T-helper 22 cell (primary cell): ENCODE measurements around the gene NAV3.

Experiments used
- DNase-seq: peaks from one replicate; pipeline ENCODE4 v3.0.0-alpha.2; 2020; ENCODE audit warnings: low read depth

NAV3 gene

DNA sequence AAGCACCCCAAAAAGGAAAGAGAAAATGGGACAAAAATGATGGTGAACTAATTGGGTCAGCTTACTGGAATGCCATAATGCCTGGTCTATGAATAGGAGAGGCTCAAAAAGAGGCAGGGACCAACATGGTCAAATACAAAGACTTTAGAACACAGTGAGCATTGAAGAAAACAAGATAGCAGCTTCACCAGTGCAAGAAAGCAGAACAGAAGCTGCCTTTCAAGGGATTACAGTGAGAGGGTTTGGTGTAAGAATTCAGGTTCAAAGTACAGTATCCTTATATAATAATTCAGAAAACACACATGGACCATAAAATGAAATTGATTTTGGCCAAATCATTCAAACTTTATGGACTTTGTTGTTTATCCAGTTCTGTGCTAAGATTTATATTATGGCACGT lies 162.1 kb downstream of the NAV3 start:
- DNase-seq = no peak

DNA sequence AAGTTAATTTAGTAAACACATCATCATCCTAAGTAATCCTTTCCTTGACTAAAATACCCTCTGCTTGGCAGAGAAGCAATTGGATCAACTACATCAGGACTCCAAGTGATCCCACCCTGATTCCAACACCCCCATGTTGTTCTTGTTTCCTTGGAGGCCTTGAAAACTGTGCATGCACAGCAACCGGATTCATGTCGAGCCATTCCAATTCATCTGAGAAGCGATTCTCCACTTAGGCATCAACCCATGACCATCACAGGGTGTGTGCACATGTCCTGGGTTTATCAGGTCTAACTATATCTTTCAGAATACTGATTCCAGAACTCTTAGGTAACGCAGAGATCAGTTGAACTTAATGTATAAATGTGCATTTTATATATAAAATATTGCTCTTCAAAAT lies 163.0 kb downstream of the NAV3 start:
- DNase-seq = no peak

DNA sequence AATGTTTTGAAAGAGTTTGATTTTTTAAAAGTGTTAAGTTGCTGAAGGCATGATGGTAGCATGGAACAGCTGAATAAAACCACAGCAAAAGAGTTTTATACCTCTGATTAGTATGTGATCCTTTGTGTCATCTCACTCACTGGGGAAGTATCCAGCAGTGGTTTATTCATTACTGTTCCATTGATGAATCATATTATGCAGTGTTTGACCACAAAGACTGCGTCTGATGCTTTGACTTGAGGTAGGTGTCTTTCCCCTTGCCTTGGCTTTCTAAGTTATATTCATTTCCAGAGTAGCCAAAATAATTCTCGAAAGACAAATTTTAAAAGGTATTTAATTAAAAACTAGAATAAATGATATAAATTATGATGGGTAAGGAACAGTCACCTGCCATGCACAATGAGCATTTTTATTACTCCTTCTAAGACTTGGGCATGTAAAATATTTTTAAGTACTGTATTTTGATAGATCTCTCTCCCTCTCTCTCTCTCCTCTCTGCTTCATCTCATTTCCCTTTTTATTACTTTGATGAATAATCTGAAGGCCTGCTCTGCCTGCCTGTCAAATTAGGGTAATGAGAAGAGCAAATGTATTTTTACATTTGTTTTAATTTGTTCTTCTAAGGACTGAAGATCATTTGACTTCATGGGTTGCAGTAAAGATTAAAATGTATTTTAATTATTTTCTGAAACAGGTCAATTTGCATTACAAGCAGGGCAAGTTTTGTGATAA lies 164.9 kb downstream of the NAV3 start:
- DNase-seq = no peak

DNA sequence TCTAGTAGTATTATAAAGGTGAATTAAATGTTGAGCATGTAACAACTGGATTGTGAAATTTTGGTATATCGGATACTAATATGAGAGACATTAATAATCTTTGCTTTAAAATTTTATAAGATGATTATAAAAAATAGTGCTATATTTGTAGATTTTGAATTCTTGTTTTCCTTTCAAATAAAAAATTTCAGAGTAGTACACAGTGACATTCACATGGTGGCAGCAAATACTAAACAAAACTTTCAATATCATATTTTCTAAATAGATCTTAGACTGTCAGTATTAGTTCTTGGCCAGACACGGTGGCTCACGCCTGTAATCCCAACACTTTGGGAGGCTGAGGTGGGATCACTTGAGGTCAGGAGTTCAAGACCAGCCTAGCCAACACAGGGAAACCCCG lies 166.0 kb downstream of the NAV3 start:
- DNase-seq = no peak

DNA sequence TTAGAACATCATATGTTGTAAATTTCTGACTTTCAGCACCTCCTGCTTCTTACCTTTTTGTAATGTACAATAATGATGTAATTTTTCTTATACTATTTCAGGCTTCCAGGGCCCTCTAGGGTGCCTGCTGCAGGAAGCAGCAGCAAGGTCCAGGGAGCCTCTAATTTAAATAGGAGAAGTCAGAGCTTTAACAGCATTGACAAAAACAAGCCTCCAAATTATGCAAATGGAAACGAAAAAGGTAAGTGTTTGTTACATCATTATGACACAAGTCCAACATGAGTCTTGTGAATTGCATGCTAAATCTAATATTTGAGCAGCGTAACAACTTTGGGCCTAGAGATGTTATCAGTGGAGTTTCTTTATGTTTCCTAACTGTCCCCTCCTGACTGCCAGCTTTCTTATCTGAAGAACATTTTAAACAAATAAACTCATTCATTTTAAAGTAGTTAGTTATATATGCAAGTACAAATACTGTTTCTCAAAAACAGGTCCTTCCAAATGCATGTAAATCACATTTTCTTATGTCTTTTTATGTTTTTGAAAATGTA lies 167.6 kb downstream of the NAV3 start:
- no peak for DNase-seq

DNA sequence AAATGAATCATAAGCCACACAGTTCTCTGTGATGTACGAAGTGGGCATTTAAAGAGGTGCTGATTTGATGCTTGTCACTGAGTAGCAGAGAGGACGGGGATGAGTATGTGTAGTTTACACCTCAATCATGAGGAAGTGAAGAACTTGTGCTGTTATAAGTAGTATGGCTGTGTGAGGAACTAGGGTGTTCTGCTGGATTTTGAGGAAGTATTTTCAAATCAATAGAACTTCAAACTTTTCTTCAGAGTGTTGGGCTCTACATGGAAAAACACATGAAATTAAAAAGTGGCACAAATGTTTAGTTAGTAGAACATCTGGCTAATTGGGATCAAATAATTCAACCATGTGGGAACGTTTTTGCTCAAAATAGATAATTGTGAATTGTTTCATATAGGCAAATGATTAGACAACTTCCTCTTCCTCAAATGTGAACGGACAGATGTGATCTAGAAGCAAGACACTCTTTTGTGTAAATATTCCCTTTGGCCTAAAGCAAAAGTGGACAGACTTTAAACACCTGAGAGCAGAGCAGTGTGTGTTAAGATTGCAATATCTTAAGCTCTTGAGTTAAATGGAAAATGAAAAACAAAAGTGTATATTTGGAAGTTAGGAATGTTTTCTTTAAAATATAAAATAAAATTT lies 168.5 kb downstream of the NAV3 start:
- no peak for DNase-seq

DNA sequence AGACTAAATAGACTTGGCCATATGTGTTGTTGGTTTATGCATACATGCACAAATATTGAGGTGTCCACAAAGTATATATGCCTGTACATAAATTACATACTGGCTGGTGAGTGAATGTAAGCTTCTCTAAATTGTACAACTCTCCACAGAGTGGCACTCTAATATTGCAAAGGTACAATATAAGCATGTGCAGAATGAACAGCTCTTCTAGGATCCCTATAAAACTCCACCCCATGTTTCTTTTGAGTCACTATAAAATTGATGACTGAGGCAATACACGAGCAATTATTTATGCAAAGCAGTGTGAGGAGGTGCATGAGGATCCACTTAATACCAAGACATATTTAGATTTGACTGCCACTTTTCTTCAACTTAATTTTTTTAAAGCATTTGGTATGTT lies 172.2 kb downstream of the NAV3 start:
- DNase-seq = no peak

DNA sequence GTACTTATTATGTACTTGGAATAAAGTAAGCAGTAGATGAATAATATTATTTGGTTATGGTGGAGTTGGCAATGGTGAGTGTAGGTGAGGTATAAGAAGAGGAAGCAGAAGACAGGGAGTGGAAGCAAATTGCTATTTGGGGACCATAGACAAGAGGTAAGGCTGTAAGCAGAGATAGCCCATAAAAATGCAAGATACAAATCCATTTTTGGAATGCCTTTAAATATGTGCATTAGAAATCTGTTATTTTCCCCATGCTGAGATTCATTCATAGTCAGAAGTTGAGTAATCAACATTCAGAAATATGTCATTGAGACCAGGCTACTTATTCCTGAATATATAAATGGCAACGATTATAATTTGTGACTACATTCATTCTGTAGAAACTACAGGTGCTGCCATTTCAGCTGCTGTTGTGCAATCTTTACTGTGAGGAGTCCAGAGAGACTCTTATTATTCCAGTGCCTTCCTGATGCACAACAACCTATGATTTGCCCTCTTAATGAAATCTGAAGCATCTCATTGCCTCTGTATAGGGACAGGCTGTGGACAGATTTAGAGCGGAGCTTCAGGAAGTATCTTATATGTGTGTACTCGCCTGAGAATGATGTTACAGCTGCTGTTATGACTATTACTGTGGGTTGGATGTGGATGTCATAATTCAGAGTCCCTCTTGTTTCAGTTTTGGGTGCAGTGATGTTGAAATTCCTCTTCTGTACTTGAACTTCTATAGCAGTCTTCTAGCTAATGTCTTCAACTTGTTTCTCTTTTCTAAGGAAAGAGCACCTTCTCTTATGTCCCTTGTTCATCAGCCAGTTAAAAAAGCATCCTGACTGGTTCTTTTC lies 173.8 kb downstream of the NAV3 start:
- DNase-seq = no peak

DNA sequence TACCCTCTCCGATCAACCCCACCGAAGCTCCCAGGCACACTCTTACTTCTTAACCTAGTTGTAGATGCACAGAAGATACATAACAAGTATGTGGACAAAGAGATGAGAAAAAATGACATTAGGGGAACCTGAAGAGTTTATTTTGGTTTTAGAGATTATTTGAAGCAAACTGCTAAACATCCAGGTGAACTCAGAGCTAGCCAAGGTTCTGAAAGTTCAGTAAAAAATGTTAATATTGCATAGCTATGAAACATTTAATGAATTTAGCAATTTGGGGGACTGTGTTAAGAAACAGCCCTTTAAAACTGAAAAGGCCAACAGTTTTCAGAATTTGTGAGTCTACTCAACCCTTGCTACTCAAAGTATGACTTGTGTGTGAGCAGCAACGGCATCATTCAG lies 174.4 kb downstream of the NAV3 start:
- no peak for DNase-seq

DNA sequence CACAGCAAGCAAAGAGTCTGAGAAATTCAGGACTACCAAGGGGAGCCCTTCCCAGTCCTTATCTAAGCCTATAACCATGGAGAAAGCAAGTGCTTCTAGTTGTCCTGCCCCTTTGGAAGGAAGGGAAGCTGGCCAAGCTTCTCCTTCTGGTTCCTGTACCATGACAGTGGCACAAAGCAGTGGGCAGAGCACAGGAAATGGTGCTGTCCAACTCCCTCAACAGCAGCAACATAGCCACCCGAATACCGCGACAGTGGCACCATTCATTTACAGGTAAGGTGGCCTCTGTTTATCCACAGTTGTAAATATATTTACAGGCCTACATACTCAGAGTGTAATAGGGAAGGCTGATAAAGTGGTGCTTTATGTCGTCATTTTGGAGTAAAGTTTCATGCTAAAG lies 176.5 kb downstream of the NAV3 start:
- DNase-seq = no peak

DNA sequence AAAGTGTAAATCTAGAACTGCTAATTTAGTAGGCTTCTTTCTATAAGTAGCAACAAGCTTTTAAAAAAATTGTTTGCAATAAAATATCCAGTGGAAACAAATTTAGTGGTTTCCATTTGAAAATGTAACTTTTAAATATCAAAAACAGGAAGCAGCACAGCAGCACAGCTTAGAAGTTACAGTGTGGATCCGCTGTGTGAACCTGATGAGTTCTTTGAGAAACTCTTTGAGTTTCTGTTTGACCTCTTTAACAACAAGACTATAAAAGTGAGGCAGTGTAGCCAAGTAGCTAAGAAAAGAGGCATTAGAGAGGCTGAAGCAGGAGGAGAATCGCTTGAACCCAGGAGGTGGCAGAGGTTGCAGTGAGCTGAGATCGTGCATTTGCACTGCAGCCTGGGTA lies 178.3 kb downstream of the NAV3 start:
- no peak for DNase-seq

DNA sequence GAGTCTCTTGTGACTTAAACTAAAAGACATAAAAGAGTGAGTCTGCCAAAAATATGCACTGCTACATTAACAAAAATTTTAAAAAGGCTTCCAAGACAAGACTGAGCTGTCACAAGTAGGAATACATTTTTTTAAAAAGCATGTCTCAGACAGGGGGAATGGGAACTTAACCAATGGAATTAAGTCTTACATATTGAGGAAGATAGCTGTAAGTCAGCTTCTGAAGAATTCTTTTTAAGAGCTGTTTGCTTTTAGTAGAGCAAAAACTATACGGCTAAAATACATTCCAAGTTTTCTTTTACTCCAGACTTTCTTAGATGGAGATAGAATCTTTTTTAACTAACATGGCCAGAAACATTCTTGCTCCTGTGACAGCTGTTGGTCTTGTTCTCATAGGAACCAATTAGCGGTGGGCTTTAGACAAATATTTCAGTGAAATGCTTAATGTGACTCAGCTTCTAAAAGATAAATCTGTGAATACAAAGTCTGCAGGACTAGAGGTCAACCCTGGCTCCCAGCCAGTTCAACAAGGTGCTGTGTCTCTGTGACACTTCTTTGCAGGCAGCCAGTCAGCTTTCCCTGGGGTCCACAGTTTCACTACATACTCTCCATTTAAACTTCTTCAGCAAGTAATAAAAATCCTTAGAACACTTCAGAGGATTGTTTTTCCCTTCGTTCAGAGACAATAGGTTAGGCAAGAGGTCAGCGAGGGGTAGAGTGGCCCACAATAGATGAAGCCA lies 187.6 kb downstream of the NAV3 start:
- no peak for DNase-seq

DNA sequence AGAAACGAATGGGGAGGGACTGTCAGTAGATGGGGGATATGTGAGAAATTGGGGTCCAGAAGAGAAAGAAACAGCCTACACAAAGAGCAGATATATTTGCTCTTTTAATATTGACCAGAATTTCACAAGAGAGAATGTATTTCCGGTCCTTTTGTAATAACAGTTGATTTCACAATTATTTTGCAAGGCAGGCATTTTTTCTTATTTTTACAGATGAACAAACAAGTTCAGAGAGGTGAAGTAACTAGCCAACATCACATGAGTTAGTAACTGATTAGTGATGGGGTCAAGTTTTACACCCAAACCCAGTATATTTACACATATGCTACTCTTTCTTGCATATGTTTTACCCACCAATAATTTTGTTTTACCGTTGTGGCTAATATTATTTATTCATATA lies 188.2 kb downstream of the NAV3 start:
- DNase-seq = no peak

DNA sequence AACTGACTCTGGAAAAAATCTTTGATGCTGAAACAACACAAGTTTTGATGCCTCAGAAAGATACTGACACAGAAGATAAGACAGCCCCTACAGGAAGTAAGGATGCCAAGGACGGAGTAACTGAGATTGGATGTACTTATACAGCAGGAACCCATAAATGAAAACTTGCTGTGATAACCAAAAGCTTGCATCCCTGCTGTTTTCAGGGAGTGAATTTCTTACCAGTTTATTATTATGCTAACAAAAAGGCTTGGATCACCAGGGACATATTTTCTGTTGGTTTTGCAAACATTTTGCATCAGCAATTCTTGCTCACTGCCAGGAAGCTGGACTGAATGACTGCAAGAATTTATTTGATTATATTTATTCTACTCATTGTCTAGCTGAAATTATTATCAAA lies 197.7 kb downstream of the NAV3 start:
- DNase-seq = no peak

DNA sequence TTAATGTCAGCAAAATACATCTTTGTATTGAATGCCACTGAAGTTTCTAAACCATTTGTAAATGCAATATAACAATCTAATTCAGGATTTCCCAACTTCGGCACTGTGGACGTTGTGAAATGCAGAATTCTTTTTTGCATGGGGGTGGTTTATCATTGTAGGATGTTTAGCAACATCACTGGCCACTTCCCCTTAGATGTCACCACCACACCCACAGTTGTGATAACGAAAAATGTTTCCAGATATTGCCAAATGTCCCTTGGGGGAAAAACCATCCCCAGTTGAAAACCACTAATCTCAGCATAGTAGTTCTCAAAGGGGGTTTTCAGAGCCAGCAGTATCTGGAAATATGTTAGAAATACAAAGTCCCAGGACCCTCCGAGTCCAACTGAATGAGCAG lies 203.3 kb downstream of the NAV3 start:
- DNase-seq = no peak

DNA sequence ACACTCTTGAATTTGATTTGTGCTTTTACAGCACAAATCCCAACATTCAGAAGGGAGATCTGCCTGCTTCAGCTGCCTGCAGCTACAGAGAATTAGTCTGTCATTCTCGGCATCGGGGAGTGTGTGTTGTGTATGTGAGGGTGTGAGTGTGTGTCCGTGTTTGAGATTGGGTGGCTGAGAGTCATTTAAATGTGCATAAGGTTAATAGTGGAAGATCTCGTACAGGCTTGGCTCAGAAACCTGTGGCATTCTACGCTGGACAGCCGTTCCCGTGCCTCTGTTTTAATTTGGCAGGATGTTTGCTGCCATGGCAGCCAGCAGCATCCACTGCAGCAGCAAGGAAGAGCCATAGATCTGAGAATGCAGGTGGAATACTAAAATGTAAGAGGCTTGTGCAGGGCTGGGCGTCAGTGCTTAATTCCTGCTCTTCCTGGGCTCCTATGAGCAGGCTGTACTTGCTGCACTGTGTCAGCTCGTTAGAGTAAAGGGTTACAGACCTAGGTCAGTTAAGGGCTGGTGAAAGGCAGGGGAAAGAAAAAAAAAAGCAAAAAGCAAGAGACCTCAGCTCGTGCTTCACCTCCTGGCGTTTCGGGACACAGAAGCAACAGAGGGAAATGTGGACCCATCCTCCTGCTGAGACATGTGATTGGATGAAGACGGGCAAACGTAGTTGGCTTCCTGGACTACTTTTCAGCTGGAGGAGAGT lies 205.4 kb downstream of the NAV3 start:
- no peak for DNase-seq

DNA sequence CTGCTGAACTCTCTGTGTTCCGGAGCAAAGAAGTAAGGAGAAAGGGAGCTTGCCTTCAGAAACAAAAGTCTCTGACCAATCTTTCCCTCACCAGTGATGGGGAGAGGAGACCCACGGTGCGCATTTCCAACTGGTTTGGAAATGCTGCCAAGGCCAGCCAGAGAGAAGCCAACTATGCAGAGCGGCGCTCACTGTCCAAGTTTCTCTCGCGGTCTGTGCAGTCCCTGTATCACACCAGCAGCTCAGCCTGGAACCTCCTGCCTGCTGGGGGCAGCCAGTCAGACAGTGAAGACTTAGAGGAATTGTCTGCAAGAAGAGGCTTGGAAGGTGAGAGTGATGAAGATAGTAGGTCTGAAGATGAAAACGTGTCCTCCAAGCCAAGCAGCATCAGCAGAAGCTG lies 206.2 kb downstream of the NAV3 start:
- no peak for DNase-seq

DNA sequence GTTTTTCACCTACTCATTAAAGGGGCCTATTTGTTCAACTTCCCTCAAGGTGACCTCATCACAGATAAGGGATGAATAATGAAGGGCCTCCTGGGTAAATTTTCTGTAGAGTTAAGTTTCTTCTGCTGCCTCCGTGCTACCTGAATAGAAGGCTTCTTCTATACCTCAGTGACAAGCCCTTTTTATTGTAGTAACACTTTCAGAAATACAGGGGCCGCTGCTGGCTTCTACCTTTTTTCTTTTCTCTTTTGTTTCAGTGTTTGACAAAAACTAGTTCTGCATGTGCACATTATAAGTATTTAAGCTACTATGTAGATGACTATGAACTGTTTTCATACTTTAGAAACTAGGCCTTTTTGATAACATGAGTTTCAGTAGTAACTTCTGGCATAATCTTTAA lies 207.0 kb downstream of the NAV3 start:
- DNase-seq = no peak

DNA sequence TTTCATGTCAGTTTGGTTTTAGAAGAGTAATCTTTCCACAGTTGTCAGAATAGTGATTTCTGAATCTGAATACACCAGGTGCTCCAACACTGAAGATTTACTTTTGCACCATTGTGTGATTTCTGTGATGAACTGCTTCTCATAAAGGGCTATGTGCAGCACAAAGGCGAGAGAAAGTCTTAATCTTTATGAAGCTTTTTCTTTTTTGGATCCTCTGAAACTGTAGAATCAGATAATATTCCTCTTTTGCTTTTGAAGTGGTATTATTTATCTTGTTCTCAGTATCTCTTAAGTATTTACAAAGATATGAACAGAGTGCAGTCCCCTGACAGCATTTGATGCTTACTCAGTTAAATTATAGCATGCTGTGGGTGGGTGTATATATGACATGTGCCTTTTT lies 207.8 kb downstream of the NAV3 start:
- DNase-seq = no peak

DNA sequence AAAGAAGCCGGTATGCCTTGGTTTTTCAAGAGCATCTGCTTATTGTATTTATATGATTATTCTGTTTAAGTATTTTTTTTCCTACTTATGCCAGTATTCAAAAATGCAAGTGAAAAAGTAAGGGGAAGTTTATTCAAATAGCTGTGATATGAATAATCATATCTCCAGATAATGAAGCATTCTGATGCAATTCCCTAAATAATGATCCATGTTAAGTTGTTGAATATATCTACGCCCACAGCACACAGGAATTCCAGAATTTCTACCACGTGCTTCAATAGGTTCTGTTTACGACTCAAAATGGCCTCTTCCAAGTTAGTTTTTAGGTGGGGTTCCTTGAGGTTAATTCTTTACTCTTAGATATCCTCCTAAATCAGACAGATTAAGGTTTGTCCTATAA lies 208.3 kb downstream of the NAV3 start:
- no peak for DNase-seq

DNA sequence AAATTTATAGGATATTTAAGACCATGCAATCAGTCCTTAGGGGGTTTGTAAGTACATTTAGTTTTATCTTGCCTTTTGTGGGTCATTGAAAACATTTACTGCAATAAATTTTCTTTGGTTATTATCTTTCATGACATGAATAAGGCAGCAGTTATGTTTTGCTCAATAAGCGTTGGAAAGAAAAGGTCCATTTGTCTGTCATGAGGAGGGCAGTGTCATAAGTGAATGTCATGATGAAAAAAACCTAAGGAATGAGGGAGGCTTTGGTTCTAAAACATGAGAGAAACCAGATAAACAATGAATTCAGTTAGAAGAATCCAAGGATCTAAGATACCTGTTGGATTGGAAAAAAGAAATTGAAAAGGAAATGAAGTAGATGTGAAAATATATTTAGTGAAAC lies 209.4 kb downstream of the NAV3 start:
- no peak for DNase-seq

DNA sequence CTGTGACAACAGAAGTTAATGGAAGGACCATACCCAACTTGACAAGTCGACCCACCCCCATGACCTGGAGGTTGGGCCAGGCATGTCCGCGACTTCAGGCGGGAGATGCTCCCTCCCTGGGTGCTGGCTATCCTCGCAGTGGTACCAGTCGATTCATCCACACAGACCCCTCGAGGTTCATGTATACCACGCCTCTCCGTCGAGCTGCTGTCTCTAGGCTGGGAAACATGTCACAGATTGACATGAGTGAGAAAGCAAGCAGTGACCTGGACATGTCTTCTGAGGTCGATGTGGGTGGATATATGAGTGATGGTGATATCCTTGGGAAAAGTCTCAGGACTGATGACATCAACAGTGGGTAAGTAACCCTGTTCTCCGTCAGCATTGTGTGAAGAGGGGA lies 220.1 kb downstream of the NAV3 start:
- DNase-seq = no peak
